Measurements from ENCODE around the gene SIPA1L3. TPM values are rescaled to one million over a fixed set of nuclear protein-coding genes. Genes with fewer than 3 reads are reported as not detected.

Gene SIPA1L3
- polyA plus RNA-seq, 1 of the 3 experiments (the other 2 are of a cell fraction), result 11.6 TPM

DNA sequence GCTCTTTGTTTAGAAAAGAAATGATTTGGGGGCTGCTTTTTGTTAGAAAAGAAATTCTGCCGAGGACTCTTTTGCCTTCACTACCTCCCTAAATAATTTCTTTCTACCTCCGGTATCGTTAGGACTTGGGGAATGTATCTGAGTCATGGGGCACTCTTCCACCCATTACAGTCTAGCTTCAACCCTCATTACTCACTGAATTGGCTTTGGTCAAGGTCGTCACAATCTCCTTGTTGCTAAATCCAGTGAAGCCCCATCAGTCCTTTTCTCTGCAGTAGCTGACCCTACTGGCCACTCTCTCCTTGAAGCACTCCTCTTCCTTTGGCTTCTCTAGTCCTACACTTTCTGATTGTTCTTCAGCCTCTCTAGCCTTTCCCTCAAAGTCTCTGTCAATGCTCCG is 34.6 kb upstream of the SIPA1L3 start:
- no peaks in the 10 kb centered on the region for H4K20me1 ChIP-seq (ENCODE audit: insufficient read depth)
- H3K27me3 ChIP-seq (ENCODE audit: insufficient read depth), result no peaks in the 10 kb centered on the region
- H3K36me3 ChIP-seq (replicated peaks in 1 of 2; ENCODE audit: control insufficient read depth in 1 of 2, insufficient read depth in 2 of 2, low read length in 1 of 2), result no peaks in the 10 kb centered on the region
- no peaks in the 10 kb centered on the region; the same call in 1 of the 2 replicates for H3K9me3 ChIP-seq
- no peaks in the 10 kb centered on the region for H3F3A ChIP-seq (replicated peaks; ENCODE audit: insufficient read depth)
- no peak overlapping the region for H3K4me3 ChIP-seq (ENCODE audit: low read depth in 2 of 2, low read length in 1 of 2)
- no peak overlapping the region for H2AFZ ChIP-seq (ENCODE audit: low read depth)
- CTCF ChIA-PET, result interaction anchor here (1.7 kb wide), 1 partner anchor 31 kb away, joined by 4 read pairs; no protein-coding TSS in a partner anchor
- DNase-seq, result no peak
- H3K4me2 ChIP-seq, result no peak overlapping the region
- POLR2A ChIA-PET, result no interaction called here
- no peaks in the 10 kb centered on the region for H3K79me2 ChIP-seq (ENCODE audit: insufficient read depth)
- H3K4me1 ChIP-seq (ENCODE audit: control insufficient read depth in 1 of 2, insufficient read depth in 2 of 2, low read depth in 1 of 2, low read length in 1 of 2), result no peaks in the 10 kb centered on the region
- H3K27ac ChIP-seq (ENCODE audit: low read depth in 2 of 2, low read length in 1 of 2), result no peak overlapping the region
- TF ChIP-seq SIN3A (IDR thresholded peaks at IDR 0.05; ENCODE audit: borderline replicate concordance, low read depth, low read length) (no peak), SMC3 (IDR thresholded peaks at IDR 0.05; ENCODE audit: low read depth, low read length) (no peak), TAF1 (IDR thresholded peaks at IDR 0.05; ENCODE audit: borderline replicate concordance, low read depth, low read length) (no peak), RFX5 (IDR thresholded peaks at IDR 0.05; ENCODE audit: low read length) (no peak), FOXM1 (IDR thresholded peaks at IDR 0.05; ENCODE audit: low read depth) (no peak), TEAD4 (IDR thresholded peaks at IDR 0.05; ENCODE audit: borderline replicate concordance, insufficient read depth) (no peak), NFIC (IDR thresholded peaks at IDR 0.05; ENCODE audit: borderline replicate concordance) (no peak), EP300 (IDR thresholded peaks at IDR 0.05; ENCODE audit: borderline replicate concordance in 1 of 2, low read depth in 1 of 2, low read length in 1 of 2) (no peak), ZBTB33 (IDR thresholded peaks at IDR 0.05; ENCODE audit: borderline replicate concordance, low read depth) (no peak), GATA2 (CRISPR knock-in tag; IDR thresholded peaks at IDR 0.05) (no peak), MEF2A (IDR thresholded peaks at IDR 0.05; ENCODE audit: borderline replicate concordance, low read depth) (no peak), MAX (IDR thresholded peaks at IDR 0.05; ENCODE audit: low read depth) (no peak), POLR2AphosphoS5 (IDR thresholded peaks at IDR 0.05; ENCODE audit: low read depth, low read length) (no peak), IRF3 (IDR thresholded peaks at IDR 0.05; ENCODE audit: low read depth, low read length) (no peak)
- TF ChIP-seq, protein P1, sequence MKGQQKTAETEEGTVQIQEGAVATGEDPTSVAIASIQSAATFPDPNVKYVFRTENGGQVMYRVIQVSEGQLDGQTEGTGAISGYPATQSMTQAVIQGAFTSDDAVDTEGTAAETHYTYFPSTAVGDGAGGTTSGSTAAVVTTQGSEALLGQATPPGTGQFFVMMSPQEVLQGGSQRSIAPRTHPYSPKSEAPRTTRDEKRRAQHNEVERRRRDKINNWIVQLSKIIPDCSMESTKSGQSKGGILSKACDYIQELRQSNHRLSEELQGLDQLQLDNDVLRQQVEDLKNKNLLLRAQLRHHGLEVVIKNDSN (IDR thresholded peaks at IDR 0.05; ENCODE audit: borderline replicate concordance, low read depth), result no peak
- no peaks in the 10 kb centered on the region for H3K9me2 ChIP-seq
- 11% methylated on average over 5 of the region's 5 CpGs for WGBS (ENCODE audit: low lambda C conversion rate)
- no peak overlapping the region for H3K9ac ChIP-seq

Data from SK-N-SH (cell line).